Endothelial cell of umbilical vein (primary cell): ENCODE measurements around the gene KCNC1. TPM values are rescaled to one million over a fixed set of nuclear protein-coding genes. Genes with fewer than 3 reads are reported as not detected.

Experiments
- BruUV-seq: library from RNA; stranded (reverse); fragments of 400-500 nt; replicated peaks from 2 replicates; lab custom pipeline; 2021; lab: Mats Ljungman, UMichigan
- CTCF ChIA-PET: fragments of 300-600, 350-600 bp; sonication (Branson Sonifier 250); formaldehyde crosslinking; loops from one replicate; lab custom pipeline; 2021; ENCODE audit warnings: antibody characterized with exemption, inconsistent platforms; lab: Charles Lee
- POLR2A ChIA-PET: fragments of 300-600, 350-600 bp; sonication (Branson Sonifier 250); formaldehyde crosslinking; loops from one replicate; lab custom pipeline; 2021; ENCODE audit warnings: antibody characterized with exemption, inconsistent platforms; lab: Charles Lee
- DNase-seq: peaks from one replicate; pipeline ENCODE4 v3.0.0-alpha.2; 2011; ENCODE audit warnings: low read depth, low spot score
- FAIRE-seq: peaks from 2 replicates; lab custom pipeline; 2011; peaks lifted over from hg19 to GRCh38; lab: Jason Lieb, UNC
- H2AFZ ChIP-seq: 2 replicates; pipeline ENCODE4 v1.6.0; 2012; ENCODE audit warnings: low read depth, low read length, control low read depth, inconsistent platforms
- H3K27ac ChIP-seq: 2 replicates; pipeline ENCODE4 v1.5.1; 2011; ENCODE audit warnings: low read depth, mild to moderate bottlenecking, control low read depth, low read length, moderate library complexity; ENCODE audit not compliant: insufficient read depth
- H3K27me3 ChIP-seq, 2 experiments: 2 replicates each; pipeline versions ENCODE4 v1.6.0 to v1.6.1; 2011; ENCODE audit warnings: low read length in 2 of 2, mixed read lengths in 1 of 2; ENCODE audit not compliant: control insufficient read depth in 2 of 2, insufficient read depth in 2 of 2
- H3K36me3 ChIP-seq, 2 experiments: 2 replicates in 1 of 2; 3 replicates in 1 of 2; pipeline ENCODE4 v1.5.1; 2011; ENCODE audit warnings: low read length in 2 of 2, mild to moderate bottlenecking in 1 of 2, moderate library complexity in 1 of 2; ENCODE audit not compliant: control insufficient read depth in 2 of 2, insufficient read depth in 2 of 2; ENCODE audit errors: extremely low read depth in 1 of 2
- H3K4me1 ChIP-seq: 3 replicates; pipeline ENCODE4 v1.5.1; 2011; ENCODE audit warnings: mild to moderate bottlenecking, low read length; ENCODE audit not compliant: control insufficient read depth, insufficient read depth; ENCODE audit errors: extremely low read depth
- H3K4me2 ChIP-seq: 2 replicates; pipeline ENCODE4 v1.6.1; 2011; ENCODE audit warnings: low read length, control low read depth, mixed read lengths; ENCODE audit not compliant: insufficient read depth
- H3K4me3 ChIP-seq, 3 experiments: fragments of 200-600 bp in 1 of 3; sonication (generic), shearing (Covaris generic) in 1 of 3; replicated peaks in 1 of 3; 2 replicates each; pipeline ENCODE4 v1.5.1; 2011 to 2016; ENCODE audit warnings: control low read depth in 3 of 3, low read length in 3 of 3, mild to moderate bottlenecking in 2 of 3, inconsistent platforms in 1 of 3, low read depth in 1 of 3, moderate library complexity in 1 of 3; ENCODE audit not compliant: insufficient read depth in 1 of 3
- H3K79me2 ChIP-seq: 2 replicates; pipeline ENCODE4 v1.6.0; 2012; ENCODE audit warnings: low read length, inconsistent platforms; ENCODE audit not compliant: control insufficient read depth, insufficient read depth
- H3K9ac ChIP-seq: replicated peaks from 2 replicates; pipeline ENCODE3; 2011; ENCODE audit warnings: low read length, control low read depth; ENCODE audit not compliant: insufficient read depth; ENCODE audit errors: extremely low read depth
- H3K9me1 ChIP-seq: replicated peaks from 3 replicates; pipeline ENCODE4 v1.6.0; 2011; ENCODE audit warnings: mild to moderate bottlenecking, low read length; ENCODE audit not compliant: control insufficient read depth, insufficient read depth; ENCODE audit errors: extremely low read depth
- H3K9me3 ChIP-seq: replicated peaks from 2 replicates; pipeline ENCODE4 v1.5.1; 2012; ENCODE audit warnings: low read length, inconsistent platforms; ENCODE audit not compliant: control insufficient read depth, insufficient read depth
- H4K20me1 ChIP-seq: replicated peaks from 2 replicates; pipeline ENCODE3; 2011; ENCODE audit warnings: mild to moderate bottlenecking, low read length; ENCODE audit not compliant: control insufficient read depth, insufficient read depth; ENCODE audit errors: extremely low read depth
- EZH2 ChIP-seq: IDR thresholded peaks from 2 replicates; pipeline ENCODE4 v1.6.1; 2012; ENCODE audit warnings: borderline replicate concordance, low read depth, mild to moderate bottlenecking, moderate library complexity, low read length, inconsistent platforms; ENCODE audit not compliant: severe bottlenecking
- FOS ChIP-seq: IDR thresholded peaks from 2 replicates; pipeline ENCODE4 v1.6.1; 2011; ENCODE audit warnings: mild to moderate bottlenecking, low read length, moderate library complexity, borderline replicate concordance; ENCODE audit not compliant: insufficient read depth
- GATA2 ChIP-seq: IDR thresholded peaks from 2 replicates; pipeline ENCODE4 v1.7.0; 2011; ENCODE audit warnings: low read depth, mild to moderate bottlenecking, moderate library complexity, mixed read lengths, low read length; ENCODE audit not compliant: insufficient read length, insufficient read depth
- JUN ChIP-seq: IDR thresholded peaks from 2 replicates; pipeline ENCODE4 v1.6.1; 2011; ENCODE audit warnings: borderline replicate concordance, low read depth; ENCODE audit not compliant: insufficient read length, insufficient read depth
- dilution Hi-C: fragments of 300-500 bp; cut with MboI; formaldehyde crosslinking; loops from one replicate; pipeline ENCODE4 v1.15.0; 2019; ENCODE audit warnings: low sequenced_read_pairs; ENCODE audit not compliant: extremely low pct_ligation_motif_present
- intact Hi-C: fragments of 100-400 bp; cut with micrococcal nuclease; formaldehyde crosslinking; loops from one replicate; pipeline ENCODE4 v1.10.0; 2022
- polyA plus RNA-seq, 4 experiments: library from polyadenylated mRNA; depleted of rRNA in 3 of 4; stranded (reverse) in 3 of 4; unstranded in 1 of 4; fragments of >200 nt; gene quantifications; 2 replicates each; pipeline versions ENCODE4 v1.2.1 to v1.2.3, GENCODE V29; 2011 to 2012; ENCODE audit warnings: missing spikeins in 1 of 4
- total RNA-seq: library from RNA; stranded (reverse); gene quantifications from 2 replicates; pipeline ENCODE4 v1.2.3, GENCODE V29; 2021

KCNC1 gene
- total and polyA plus RNA-seq, 2 donors (not counting 3 experiments of a cell fraction or from before 2014, with no cell fraction given) = not detected

GRCh38 chr11:17767301-17767885, 32.8 kb downstream of the KCNC1 start:
- H3K36me3 ChIP-seq = no peaks in the 10 kb centered on the region
- H3K79me2 ChIP-seq = no peaks in the 10 kb centered on the region
- no peaks in the 10 kb centered on the region for H3K9me3 ChIP-seq
- dilution Hi-C loops = no loop called here
- TF ChIP-seq JUN (no peak), FOS (no peak), GATA2 (no peak)
- no peak overlapping the region for H3K4me3 ChIP-seq
- H3K4me2 ChIP-seq = no peak overlapping the region
- ChIA-PET POLR2A (no interaction called here), CTCF (interaction anchor here (0.7 to 4.0 kb wide), 11 partner anchors 12 to 225 kb away, joined by 3 to 19 read pairs (median 4); no protein-coding TSS in a partner anchor)
- no peak overlapping the region for H3K9ac ChIP-seq
- no peak overlapping the region for H2AFZ ChIP-seq
- intact Hi-C loops = no loop called here
- FAIRE-seq (no peak), DNase-seq (no peak)
- H3K27ac ChIP-seq = no peak overlapping the region
- H3K9me1 ChIP-seq = no peaks in the 10 kb centered on the region
- no peaks in the 10 kb centered on the region for H4K20me1 ChIP-seq
- no peaks in the 10 kb centered on the region for H3K4me1 ChIP-seq
- no peaks in the 10 kb centered on the region for H3K27me3 ChIP-seq
- no TSS peak for BruUV-seq

DNA sequence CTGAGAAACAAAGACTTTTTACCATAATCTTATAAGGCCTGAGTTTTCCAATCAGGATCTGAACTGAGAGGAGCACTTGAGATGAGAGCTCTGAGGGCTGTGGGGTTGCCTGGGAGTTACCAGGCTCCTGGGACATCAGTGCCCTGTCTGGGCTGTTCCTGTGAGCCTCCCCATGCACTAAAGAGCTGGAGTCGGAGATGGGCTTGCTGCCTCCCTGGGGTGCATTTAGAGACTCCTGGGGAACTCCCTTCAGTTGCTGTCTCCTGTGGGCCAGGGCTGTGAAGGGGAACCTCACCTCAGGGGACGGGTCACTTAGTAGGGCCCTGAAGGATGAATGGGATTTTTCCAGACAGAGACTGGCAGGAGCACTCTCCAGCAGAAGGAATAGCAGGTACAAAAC, 33.3 kb downstream of the KCNC1 start:
- no peaks in the 10 kb centered on the region for H4K20me1 ChIP-seq
- no peak for TF ChIP-seq EZH2
- no peaks in the 10 kb centered on the region for H3K36me3 ChIP-seq
- H3K79me2 ChIP-seq = no peaks in the 10 kb centered on the region
- no peak overlapping the region for H3K9ac ChIP-seq
- FAIRE-seq (no peak), DNase-seq (no peak)
- ChIA-PET CTCF (interaction anchor here (1.5 to 4.0 kb wide), 3 partner anchors 9 to 211 kb away, joined by 5 to 19 read pairs (median 16); no protein-coding TSS in a partner anchor), POLR2A (no interaction called here)
- no peaks in the 10 kb centered on the region for H3K4me1 ChIP-seq
- no peak overlapping the region for H3K4me3 ChIP-seq
- dilution Hi-C loops = no loop called here
- no peaks in the 10 kb centered on the region for H3K27me3 ChIP-seq
- no peaks in the 10 kb centered on the region for H3K9me1 ChIP-seq
- H3K9me3 ChIP-seq = no peaks in the 10 kb centered on the region
- no peak overlapping the region for H3K4me2 ChIP-seq
- H3K27ac ChIP-seq = no peak overlapping the region
- intact Hi-C loops = no loop called here
- BruUV-seq = no TSS peak
- H2AFZ ChIP-seq = no peak overlapping the region
